Ishikawa (cell line): ENCODE data around the gene HJURP.

Source experiments
- CEBPB ChIP-seq: IDR thresholded peaks from 2 replicates; pipeline ENCODE4 v1.6.1; 2012
- CREB1 ChIP-seq: IDR thresholded peaks from 2 replicates; pipeline ENCODE4 v1.6.1; 2012; ENCODE audit warnings: low read depth
- EGR1 ChIP-seq: IDR thresholded peaks from 2 replicates; pipeline ENCODE4 v1.6.1; 2012
- EP300 ChIP-seq: IDR thresholded peaks from 2 replicates; pipeline ENCODE4 v1.6.1; 2012; ENCODE audit warnings: borderline replicate concordance
- FOXM1 ChIP-seq: IDR thresholded peaks from 2 replicates; pipeline ENCODE4 v1.6.1; 2012; ENCODE audit warnings: low read depth, borderline replicate concordance
- MAX ChIP-seq: IDR thresholded peaks from 2 replicates; pipeline ENCODE4 v1.6.1; 2012
- NFIC ChIP-seq: IDR thresholded peaks from 2 replicates; pipeline ENCODE4 v1.6.1; 2012
- RAD21 ChIP-seq: IDR thresholded peaks from 2 replicates; pipeline ENCODE4 v1.6.1; 2012; ENCODE audit warnings: low read depth
- REST ChIP-seq: IDR thresholded peaks from 2 replicates; pipeline ENCODE4 v1.6.1; 2012; ENCODE audit warnings: low read depth, mild to moderate bottlenecking
- TAF1 ChIP-seq: IDR thresholded peaks from 2 replicates; pipeline ENCODE4 v1.6.1; 2012; ENCODE audit warnings: low read depth, mild to moderate bottlenecking
- TCF12 ChIP-seq: IDR thresholded peaks from 2 replicates; pipeline ENCODE4 v1.6.1; 2012; ENCODE audit warnings: low read depth
- TEAD4 ChIP-seq: IDR thresholded peaks from 2 replicates; pipeline ENCODE4 v1.6.1; 2012
- USF1 ChIP-seq: IDR thresholded peaks from 2 replicates; pipeline ENCODE4 v1.6.1; 2012
- YY1 ChIP-seq: IDR thresholded peaks from 2 replicates; pipeline ENCODE4 v1.6.1; 2012; ENCODE audit warnings: low read depth
- ZBTB7A ChIP-seq: IDR thresholded peaks from 2 replicates; pipeline ENCODE4 v1.6.1; 2012; ENCODE audit warnings: low read depth

Gene HJURP

GRCh38 chr2:233871432-233871831 is 17.1 kb upstream of the HJURP start:
- no peak for TF ChIP-seq TCF12
- TF ChIP-seq FOXM1: no peak
- TF ChIP-seq CREB1: no peak
- no peak for TF ChIP-seq RAD21
- TF ChIP-seq MAX: no peak
- TF ChIP-seq TEAD4: no peak
- TF ChIP-seq REST: no peak
- no peak for TF ChIP-seq EGR1
- no peak for TF ChIP-seq YY1
- TF ChIP-seq ZBTB7A: no peak
- no peak for TF ChIP-seq EP300

- TF ChIP-seq CREB1 (no peak), MAX (peak; percentile 58; the same call in 1 of the 2 replicates)
These were observed 13.7 kb upstream of the HJURP start, which contains the start of gene MSL3B for GRCh38 chr2:233867993-233868532. MSL3B (minus strand) TSS chr2:233868386.

- no peak for TF ChIP-seq TEAD4
- no peak for TF ChIP-seq TCF12
- TF ChIP-seq CREB1: no peak
- TF ChIP-seq RAD21: no peak
- TF ChIP-seq REST: no peak
- no peak for TF ChIP-seq CEBPB
- no peak for TF ChIP-seq EGR1
- TF ChIP-seq ZBTB7A: no peak
- TF ChIP-seq EP300: no peak
- no peak for TF ChIP-seq USF1
- no peak for TF ChIP-seq NFIC
- no peak for TF ChIP-seq MAX
- no peak for TF ChIP-seq YY1
- no peak for TF ChIP-seq FOXM1
- no peak for TF ChIP-seq TAF1
These were observed 12.1 kb upstream of the HJURP start for GRCh38 chr2:233866479-233866878.

- no peak for TF ChIP-seq TEAD4
- TF ChIP-seq CEBPB: no peak
- TF ChIP-seq EP300: no peak
- TF ChIP-seq EGR1: no peak
- no peak for TF ChIP-seq YY1
- TF ChIP-seq TAF1: no peak
- TF ChIP-seq MAX: no peak
- TF ChIP-seq TCF12: no peak
- no peak for TF ChIP-seq USF1
- no peak for TF ChIP-seq FOXM1
- TF ChIP-seq REST: no peak
- TF ChIP-seq CREB1: no peak
- TF ChIP-seq RAD21: no peak
- no peak for TF ChIP-seq NFIC
These were observed 11.5 kb upstream of the HJURP start for GRCh38 chr2:233865838-233866237.
